GM12878 (cell line): Measurements from ENCODE around the gene LOX. TPM values are rescaled to one million over a fixed set of nuclear protein-coding genes. Genes with fewer than 3 reads are reported as not detected.

Source experiments
- ATAC-seq: fragments of 200-7000 bp; cut with Tn5 transposase; 3 replicates; pipeline ENCODE4 v1.9.1; 2020; ENCODE audit warnings: mild to moderate bottlenecking, moderate library complexity
- BruUV-seq: library from RNA; stranded (reverse); fragments of 400-500 nt; replicated peaks from 2 replicates; lab custom pipeline; 2021; lab: Mats Ljungman, UMichigan
- CTCF ChIA-PET: fragments of 300-600 bp; sonication (Branson Sonifier 250); formaldehyde crosslinking; extraction: SDS; loops from one replicate; lab custom pipeline; 2021; ENCODE audit warnings: inconsistent platforms; lab: Yijun Ruan, JAX
- POLR2A ChIA-PET: fragments of 350-600 bp; formaldehyde crosslinking; extraction: SDS; loops from one replicate; lab custom pipeline; 2021; ENCODE audit warnings: inconsistent platforms; lab: Charles Lee
- RAD21 ChIA-PET: fragments of 300-600 bp; sonication (Branson Sonifier 250); formaldehyde crosslinking; loops from one replicate; lab custom pipeline; 2023; ENCODE audit warnings: antibody characterized with exemption; ENCODE audit not compliant: unreplicated experiment; lab: Charles Lee
- SMC1A ChIA-PET: fragments of 300-600 bp; sonication (Branson Sonifier 250); formaldehyde crosslinking; loops from one replicate; lab custom pipeline; 2023; ENCODE audit not compliant: unreplicated experiment, uncharacterized antibody; lab: Charles Lee
- DNase-seq: peaks from one replicate; pipeline ENCODE4 v3.0.0-alpha.2; 2011; ENCODE audit warnings: low read depth, low spot score
- FAIRE-seq: peaks from 3 replicates; lab custom pipeline; 2011; peaks lifted over from hg19 to GRCh38; lab: Jason Lieb, UNC
- H2AFZ ChIP-seq: 2 replicates; pipeline ENCODE4 v1.6.0; 2011; ENCODE audit warnings: low read depth, low read length, control low read depth; ENCODE audit not compliant: control insufficient read depth
- H3K27ac ChIP-seq: 2 replicates; pipeline ENCODE4 v1.5.1; 2011; ENCODE audit warnings: control low read depth; ENCODE audit not compliant: control insufficient read depth, insufficient read depth
- H3K27me3 ChIP-seq, 2 experiments: replicated peaks in 1 of 2; 2 replicates each; pipeline versions ENCODE4 v1.6.0 to v1.6.1; 2011; ENCODE audit warnings: low read length in 1 of 2; ENCODE audit not compliant: control insufficient read depth in 2 of 2, insufficient read depth in 2 of 2
- H3K36me3 ChIP-seq, 2 experiments: 2 replicates each; pipeline ENCODE4 v1.5.1; 2011; ENCODE audit warnings: low read length in 1 of 2; ENCODE audit not compliant: control insufficient read depth in 2 of 2, insufficient read depth in 2 of 2
- H3K4me1 ChIP-seq: 2 replicates; pipeline ENCODE4 v1.6.1; 2011; ENCODE audit warnings: mild to moderate bottlenecking, low read length, moderate library complexity, mixed read lengths; ENCODE audit not compliant: control insufficient read depth, insufficient read depth
- H3K4me2 ChIP-seq: 2 replicates; pipeline ENCODE4 v1.6.0; 2011; ENCODE audit warnings: control low read depth; ENCODE audit not compliant: control insufficient read depth, insufficient read depth
- H3K4me3 ChIP-seq: fragments of 200-600 bp; sonication (generic); 2 replicates; pipeline ENCODE4 v1.5.1; 2016
- H3K79me2 ChIP-seq: 2 replicates; pipeline ENCODE4 v1.6.0; 2011; ENCODE audit warnings: low read length; ENCODE audit not compliant: control insufficient read depth, insufficient read depth
- H3K9ac ChIP-seq: 2 replicates; pipeline ENCODE4 v1.8.0; 2011; ENCODE audit warnings: low read length, control low read depth, mixed read lengths; ENCODE audit not compliant: control insufficient read depth, insufficient read depth
- H3K9me3 ChIP-seq: replicated peaks from 3 replicates; pipeline ENCODE4 v1.5.1; 2011; ENCODE audit warnings: mild to moderate bottlenecking, low read length; ENCODE audit not compliant: control insufficient read depth, insufficient read depth
- H4K20me1 ChIP-seq: 2 replicates; pipeline ENCODE4 v1.6.0; 2011; ENCODE audit not compliant: control insufficient read depth, insufficient read depth
- EP300 ChIP-seq, 2 experiments: fragments of 150-350 bp in 1 of 2; IDR thresholded peaks; 2 replicates each; pipeline ENCODE4 v1.6.1; 2011 to 2012; ENCODE audit warnings: low read depth in 2 of 2, low read length in 2 of 2, borderline replicate concordance in 1 of 2, improper control_type of control experiment in 1 of 2, inconsistent platforms in 1 of 2; ENCODE audit not compliant: control insufficient read depth in 1 of 2
- ZNF274 ChIP-seq: IDR thresholded peaks from one replicate; pipeline ENCODE4 v1.8.0; 2011; ENCODE audit not compliant: insufficient read length, insufficient read depth
- WGBS: methylation state at CpG from one replicate; pipeline ENCODE4 v1.1.6; 2016; ENCODE audit warnings: low lambda C conversion rate; ENCODE audit not compliant: insufficient replicate concordance, insufficient coverage; ENCODE audit errors: missing lambda C conversion rate; 5-methylcytosine and 5-hydroxymethylcytosine counted together
- in situ Hi-C: fragments of 300-500 bp; cut with MboI; formaldehyde crosslinking; loops from 9 replicates; pipeline ENCODE4 v1.14.3; 2018; ENCODE audit warnings: mixed read lengths
- intact Hi-C: fragments of 100-400 bp; cut with micrococcal nuclease; formaldehyde crosslinking; loops from one replicate; pipeline ENCODE4 v1.14.2; 2022; ENCODE audit not compliant: unreplicated experiment
- polyA plus RNA-seq, 11 experiments: library from polyadenylated mRNA; depleted of rRNA in 4 of 11; unstranded in 6 of 11; stranded (reverse) in 5 of 11; fragments of >200 nt; fragmentation: Nextera tagmentation in 4 of 11; fragmentation: Illumina TruSeq in 1 of 11; extraction: Ambion mirVana in 4 of 11; extraction: Trizol in 1 of 11; gene quantifications; 1 replicate in 1 of 11; 2 replicates in 10 of 11; pipeline versions ENCODE4 v1.2.1 to v1.2.3, GENCODE V29; 2011 to 2016; ENCODE audit warnings: inconsistent platforms in 2 of 11, missing spikeins in 2 of 11, low read depth in 1 of 11
- total RNA-seq, 4 experiments: library from RNA; depleted of rRNA in 3 of 4; stranded (reverse); fragments of >200 nt in 3 of 4; fragmentation: Illumina TruSeq in 1 of 4; extraction: Trizol in 1 of 4; gene quantifications; 2 replicates each; pipeline versions ENCODE4 v1.2.1 to v1.2.3, GENCODE V29; 2013 to 2021
- TF ChIP-seq, protein P1 (sequence below), 3 experiments: IDR thresholded peaks in 2 of 3; conservative IDR thresholded peaks in 1 of 3; 2 replicates each; pipeline ENCODE4 v1.5.1; 2011; ENCODE audit warnings: low read depth in 3 of 3, low read length in 3 of 3, mild to moderate bottlenecking in 3 of 3, control low read depth in 2 of 3, moderate library complexity in 2 of 3, inconsistent platforms in 1 of 3, mixed read lengths in 1 of 3; ENCODE audit not compliant: control insufficient read depth in 2 of 3, insufficient read depth in 1 of 3; ENCODE audit errors: extremely low read depth in 1 of 3

Gene LOX
- total and polyA plus RNA-seq, 10 of the 15 experiments (the other 5 are each of a cell fraction or from before 2014, with no cell fraction given) = 0.03 to 0.69 (median 0.07) TPM; not detected in 1

- Histone ChIP-seq H3K4me3 (no peak overlapping the region), H3K27ac (no peak overlapping the region), H4K20me1 (no peaks in the 10 kb centered on the region), H3K79me2 (no peaks in the 10 kb centered on the region), H3K4me1 (no peaks in the 10 kb centered on the region), H3K9me3 (no peaks in the 10 kb centered on the region), H3K36me3 (no peaks in the 10 kb centered on the region), H3K27me3 (no peaks in the 10 kb centered on the region), H3K9ac (no peak overlapping the region), H3K4me2 (no peak overlapping the region), H2AFZ (no peak overlapping the region)
- DNase-seq (no peak), FAIRE-seq (no peak), ATAC-seq (no peak)
- ChIA-PET CTCF (interaction anchor here (0.6 to 3.0 kb wide), 7 partner anchors 8 to 140 kb away, joined by 3 to 15 read pairs (median 10); no protein-coding TSS in a partner anchor), RAD21 (interaction anchor here (2.0 to 2.1 kb wide), 2 partner anchors 134 to 140 kb away, joined by 4 to 12 read pairs; no protein-coding TSS in a partner anchor), SMC1A (interaction anchor here (0.6 to 1.2 kb wide), 2 partner anchors 129 to 897 kb away, joined by 3 to 4 read pairs; no protein-coding TSS in a partner anchor), POLR2A (no interaction called here)
- TF ChIP-seq ZNF274 = no peak
- TF ChIP-seq EP300 (IDR thresholded peaks at IDR 0.05; ENCODE audit: borderline replicate concordance in 1 of 2, control insufficient read depth in 1 of 2, low read depth in 2 of 2, low read length in 2 of 2) = no peak
- TF ChIP-seq, protein P1, sequence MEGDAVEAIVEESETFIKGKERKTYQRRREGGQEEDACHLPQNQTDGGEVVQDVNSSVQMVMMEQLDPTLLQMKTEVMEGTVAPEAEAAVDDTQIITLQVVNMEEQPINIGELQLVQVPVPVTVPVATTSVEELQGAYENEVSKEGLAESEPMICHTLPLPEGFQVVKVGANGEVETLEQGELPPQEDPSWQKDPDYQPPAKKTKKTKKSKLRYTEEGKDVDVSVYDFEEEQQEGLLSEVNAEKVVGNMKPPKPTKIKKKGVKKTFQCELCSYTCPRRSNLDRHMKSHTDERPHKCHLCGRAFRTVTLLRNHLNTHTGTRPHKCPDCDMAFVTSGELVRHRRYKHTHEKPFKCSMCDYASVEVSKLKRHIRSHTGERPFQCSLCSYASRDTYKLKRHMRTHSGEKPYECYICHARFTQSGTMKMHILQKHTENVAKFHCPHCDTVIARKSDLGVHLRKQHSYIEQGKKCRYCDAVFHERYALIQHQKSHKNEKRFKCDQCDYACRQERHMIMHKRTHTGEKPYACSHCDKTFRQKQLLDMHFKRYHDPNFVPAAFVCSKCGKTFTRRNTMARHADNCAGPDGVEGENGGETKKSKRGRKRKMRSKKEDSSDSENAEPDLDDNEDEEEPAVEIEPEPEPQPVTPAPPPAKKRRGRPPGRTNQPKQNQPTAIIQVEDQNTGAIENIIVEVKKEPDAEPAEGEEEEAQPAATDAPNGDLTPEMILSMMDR (IDR thresholded peaks at IDR 0.05 in 2 of 3, conservative IDR thresholded peaks at IDR 0.05 in 1 of 3; ENCODE audit: control insufficient read depth in 2 of 3, extremely low read depth in 1 of 3, insufficient read depth in 1 of 3, low read depth in 3 of 3, low read length in 3 of 3) = no peak
- BruUV-seq = no TSS peak
- intact Hi-C loops (no loop called here), in situ Hi-C loops (no loop called here)
- WGBS = 0% methylated on average over 1 of the region's 1 CpG
These were observed 24.8 kb upstream of the LOX start for GRCh38 chr5:122102825-122103224.
